IMR-90 (cell line): Measurements from ENCODE around the gene GBP7. TPM values are rescaled to one million over a fixed set of nuclear protein-coding genes. Genes with fewer than 3 reads are reported as not detected.

Experiments used
- ATAC-seq: fragments of 200-7000 bp; cut with Tn5 transposase; 2 replicates; pipeline ENCODE4 v1.9.1; 2020; ENCODE audit warnings: low read depth, mild to moderate bottlenecking, moderate library complexity
- BruUV-seq: library from RNA; stranded (reverse); fragments of 400-500 nt; replicated peaks from 2 replicates; lab custom pipeline; 2021; lab: Mats Ljungman, UMichigan
- CTCF ChIA-PET: fragments of 300-600 bp; formaldehyde crosslinking; extraction: SDS; loops from one replicate; lab custom pipeline; 2021; ENCODE audit warnings: antibody characterized with exemption; lab: Yijun Ruan, JAX
- POLR2A ChIA-PET: fragments of 300-600 bp; sonication (Branson Sonifier 250); formaldehyde crosslinking; loops from one replicate; lab custom pipeline; 2022; ENCODE audit warnings: antibody characterized with exemption; ENCODE audit not compliant: unreplicated experiment; lab: Charles Lee
- DNase-seq: peaks from one replicate; pipeline ENCODE4 v3.0.0; 2013
- H2AFZ ChIP-seq: replicated peaks from 2 replicates; pipeline ENCODE3; 2013; ENCODE audit warnings: low read length, mild to moderate bottlenecking; ENCODE audit not compliant: poor library complexity
- H2AK5ac ChIP-seq: 2 replicates; pipeline ENCODE4 v1.6.1; 2013; ENCODE audit warnings: low read depth, low read length, inconsistent platforms
- H2AK9ac ChIP-seq: replicated peaks from 2 replicates; pipeline ENCODE3; 2013; ENCODE audit warnings: mild to moderate bottlenecking, low read depth, low read length, moderate library complexity; ENCODE audit not compliant: poor library complexity
- H2BK120ac ChIP-seq: 2 replicates; pipeline ENCODE4 v1.6.1; 2013; ENCODE audit warnings: low read depth, low read length, inconsistent platforms
- H2BK15ac ChIP-seq: 3 replicates; pipeline ENCODE4 v1.6.1; 2013; ENCODE audit warnings: low read depth, low read length, inconsistent platforms
- H2BK20ac ChIP-seq: 2 replicates; pipeline ENCODE4 v1.6.1; 2013; ENCODE audit warnings: low read depth, mild to moderate bottlenecking, inconsistent platforms, low read length, moderate library complexity
- H2BK5ac ChIP-seq: 2 replicates; pipeline ENCODE4 v1.6.1; 2013; ENCODE audit warnings: mild to moderate bottlenecking, low read depth, low read length, inconsistent platforms; ENCODE audit not compliant: poor library complexity, severe bottlenecking
- H3K14ac ChIP-seq: replicated peaks from 2 replicates; pipeline ENCODE4 v1.6.1; 2013; ENCODE audit warnings: low read depth, low read length, inconsistent platforms
- H3K18ac ChIP-seq: 2 replicates; pipeline ENCODE4 v1.6.1; 2013; ENCODE audit warnings: low read depth, low read length, control low read depth
- H3K23ac ChIP-seq: 2 replicates; pipeline ENCODE4 v1.6.1; 2013; ENCODE audit warnings: low read depth, low read length, inconsistent platforms
- H3K27ac ChIP-seq: 2 replicates; pipeline ENCODE4 v1.5.1; 2013; ENCODE audit warnings: mild to moderate bottlenecking, control low read depth, low read length; ENCODE audit not compliant: insufficient read depth
- H3K27me3 ChIP-seq: 2 replicates; pipeline ENCODE4 v1.6.1; 2013; ENCODE audit warnings: low read length; ENCODE audit not compliant: control insufficient read depth, insufficient read depth
- H3K36me3 ChIP-seq: 2 replicates; pipeline ENCODE4 v1.6.1; 2013; ENCODE audit warnings: low read length, mixed read lengths; ENCODE audit not compliant: control insufficient read depth, insufficient read depth
- H3K4ac ChIP-seq: 2 replicates; pipeline ENCODE4 v1.6.1; 2013; ENCODE audit warnings: low read depth, low read length, inconsistent platforms
- H3K4me1 ChIP-seq: 2 replicates; pipeline ENCODE4 v1.6.1; 2013; ENCODE audit warnings: low read length, mixed read lengths; ENCODE audit not compliant: control insufficient read depth, insufficient read depth
- H3K4me2 ChIP-seq: 2 replicates; pipeline ENCODE4 v1.6.1; 2013; ENCODE audit warnings: low read depth, mild to moderate bottlenecking, control low read depth, low read length, moderate library complexity
- H3K4me3 ChIP-seq: 2 replicates; pipeline ENCODE4 v1.5.1; 2013; ENCODE audit warnings: low read depth, mild to moderate bottlenecking, control low read depth, low read length, moderate library complexity; ENCODE audit not compliant: insufficient read depth
- H3K56ac ChIP-seq: 2 replicates; pipeline ENCODE4 v1.6.1; 2013; ENCODE audit warnings: low read length, inconsistent platforms; ENCODE audit not compliant: insufficient read depth; ENCODE audit errors: extremely low read depth
- H3K79me1 ChIP-seq, 2 experiments: 2 replicates each; pipeline ENCODE4 v1.6.1; 2013; ENCODE audit warnings: low read length in 2 of 2, inconsistent platforms in 1 of 2, low read depth in 1 of 2
- H3K9ac ChIP-seq: 2 replicates; pipeline ENCODE4 v1.6.1; 2013; ENCODE audit warnings: low read depth, low read length, control low read depth
- H3K9me1 ChIP-seq: 2 replicates; pipeline ENCODE4 v1.6.1; 2013; ENCODE audit warnings: low read length, inconsistent platforms; ENCODE audit not compliant: insufficient read depth
- H3K9me3 ChIP-seq: 2 replicates; pipeline ENCODE4 v1.6.1; 2013; ENCODE audit warnings: low read length; ENCODE audit not compliant: control insufficient read depth, insufficient read depth
- H4K20me1 ChIP-seq: 2 replicates; pipeline ENCODE4 v1.6.1; 2013; ENCODE audit warnings: low read length, inconsistent platforms; ENCODE audit not compliant: insufficient read depth
- H4K5ac ChIP-seq: 2 replicates; pipeline ENCODE4 v1.6.1; 2013; ENCODE audit warnings: mild to moderate bottlenecking, low read depth, low read length, control low read depth
- H4K8ac ChIP-seq, 2 experiments: 2 replicates each; pipeline ENCODE4 v1.6.1; 2013; ENCODE audit warnings: low read depth in 2 of 2, low read length in 2 of 2, control low read depth in 1 of 2, inconsistent platforms in 1 of 2
- H4K91ac ChIP-seq: 2 replicates; pipeline ENCODE4 v1.6.1; 2013; ENCODE audit warnings: low read depth, low read length, inconsistent platforms; ENCODE audit not compliant: insufficient read depth
- BHLHE40 ChIP-seq: fragments of 150-350 bp; IDR thresholded peaks from 2 replicates; pipeline ENCODE4 v1.6.1; 2016; ENCODE audit warnings: mild to moderate bottlenecking, low read depth, low read length
- CHD1 ChIP-seq: IDR thresholded peaks from 2 replicates; pipeline ENCODE4 v1.6.1; 2012; ENCODE audit warnings: low read depth, low read length, improper control_type of control experiment
- ELK1 ChIP-seq: fragments of 150-350 bp; IDR thresholded peaks from 2 replicates; pipeline ENCODE4 v1.6.1; 2016; ENCODE audit warnings: low read depth, mild to moderate bottlenecking, low read length, moderate library complexity, borderline replicate concordance
- MAZ ChIP-seq: IDR thresholded peaks from 2 replicates; pipeline ENCODE4 v1.6.1; 2012; ENCODE audit warnings: low read depth, mild to moderate bottlenecking, low read length, improper control_type of control experiment, moderate library complexity, borderline replicate concordance
- MXI1 ChIP-seq: IDR thresholded peaks from 2 replicates; pipeline ENCODE4 v1.6.1; 2012; ENCODE audit warnings: low read depth, mild to moderate bottlenecking, low read length, moderate library complexity, borderline replicate concordance
- NFE2L2 ChIP-seq: fragments of 150-350 bp; IDR thresholded peaks from 2 replicates; pipeline ENCODE4 v1.6.1; 2016; ENCODE audit warnings: low read depth, mild to moderate bottlenecking, low read length
- RAD21 ChIP-seq: IDR thresholded peaks from 2 replicates; pipeline ENCODE4 v1.6.1; 2012; ENCODE audit warnings: low read length, improper control_type of control experiment
- RCOR1 ChIP-seq: IDR thresholded peaks from 2 replicates; pipeline ENCODE4 v1.6.1; 2012; ENCODE audit warnings: mild to moderate bottlenecking, low read length, improper control_type of control experiment; ENCODE audit not compliant: insufficient replicate concordance
- RFX5 ChIP-seq: IDR thresholded peaks from 2 replicates; pipeline ENCODE4 v1.8.0; 2012; ENCODE audit warnings: low read depth, mild to moderate bottlenecking, low read length, moderate library complexity
- SMC3 ChIP-seq: fragments of 150-350 bp; IDR thresholded peaks from 2 replicates; pipeline ENCODE4 v1.6.1; 2016; ENCODE audit warnings: low read depth, mild to moderate bottlenecking, antibody characterized with exemption, low read length, moderate library complexity
- USF2 ChIP-seq: fragments of 150-350 bp; IDR thresholded peaks from 2 replicates; pipeline ENCODE4 v1.6.1; 2017; ENCODE audit warnings: mild to moderate bottlenecking, antibody characterized with exemption, low read length, low read depth
- whole genome bisulfite sequencing, 2 experiments: methylation state at CpG; one replicate each; pipeline versions ENCODE4 v1.1.5 to v1.1.7; 2013; ENCODE audit warnings: missing lambda C conversion rate in 2 of 2; ENCODE audit not compliant: insufficient read length in 1 of 2; ENCODE audit errors: extremely low coverage in 2 of 2; 5-methylcytosine and 5-hydroxymethylcytosine counted together
- dilution Hi-C: fragments of 300-500 bp; cut with HindIII; formaldehyde crosslinking; loops from one replicate; pipeline ENCODE4 v1.14.3; 2018; ENCODE audit warnings: low sequenced_read_pairs; ENCODE audit not compliant: unreplicated experiment
- in situ Hi-C: fragments of 300-500 bp; cut with MboI; formaldehyde crosslinking; loops from 3 replicates; pipeline ENCODE4 v1.14.3; 2019; ENCODE audit warnings: low sequenced_read_pairs, inconsistent platforms, mixed read lengths
- intact Hi-C: fragments of 100-400 bp; cut with micrococcal nuclease; formaldehyde crosslinking; loops from 2 replicates; pipeline ENCODE4 v1.10.0; 2022
- polyA plus RNA-seq, 3 experiments: library from polyadenylated mRNA; depleted of rRNA; stranded (reverse); fragments of >200 nt; gene quantifications; 2 replicates each; pipeline ENCODE4 v1.2.3, GENCODE V29; 2012; ENCODE audit warnings: low replicate concordance in 1 of 3
- total RNA-seq: library from RNA; depleted of rRNA; stranded (reverse); fragments of >200 nt; gene quantifications from 2 replicates; pipeline ENCODE4 v1.2.3, GENCODE V29; 2012
- TF ChIP-seq, protein P1 (sequence below): conservative IDR thresholded peaks from 2 replicates; pipeline ENCODE4 v1.5.1; 2012; ENCODE audit warnings: mild to moderate bottlenecking, low read depth, low read length, improper control_type of control experiment

GBP7 gene
- total and polyA plus RNA-seq, 2 of the 4 experiments (the other 2 are of a cell fraction): not detected

DNA sequence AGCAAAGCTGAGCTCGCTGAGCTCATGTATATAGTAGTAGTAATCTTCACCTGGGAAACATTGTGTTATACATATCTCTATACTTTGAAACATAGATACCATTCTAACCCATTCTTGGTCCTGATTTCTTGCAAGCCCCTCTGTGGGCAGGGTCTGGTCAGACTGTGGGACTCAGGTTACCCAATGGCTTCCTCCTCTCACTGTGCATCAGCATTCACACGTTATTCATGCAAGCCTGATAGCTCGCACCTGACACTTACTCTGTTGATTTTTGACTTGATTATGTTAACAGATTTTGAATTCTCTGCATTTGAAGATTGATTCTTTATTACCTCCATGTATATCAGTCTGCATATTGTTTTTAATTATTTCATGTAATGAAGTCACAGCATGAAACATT lies 1.3 kb downstream of the GBP7 start:
- H3K9me1 ChIP-seq: no peaks in the 10 kb centered on the region
- dilution Hi-C loops (no loop called here), intact Hi-C loops (no loop called here), in situ Hi-C loops (no loop called here)
- DNase-seq (no peak), ATAC-seq (no peak)
- H3K9ac ChIP-seq: no peak overlapping the region
- no peaks in the 10 kb centered on the region for H3K79me1 ChIP-seq
- H2BK15ac ChIP-seq: no peak overlapping the region
- no peak overlapping the region for H3K14ac ChIP-seq
- H3K36me3 ChIP-seq: no peaks in the 10 kb centered on the region
- no peak for TF ChIP-seq MAZ
- TF ChIP-seq, protein P1, sequence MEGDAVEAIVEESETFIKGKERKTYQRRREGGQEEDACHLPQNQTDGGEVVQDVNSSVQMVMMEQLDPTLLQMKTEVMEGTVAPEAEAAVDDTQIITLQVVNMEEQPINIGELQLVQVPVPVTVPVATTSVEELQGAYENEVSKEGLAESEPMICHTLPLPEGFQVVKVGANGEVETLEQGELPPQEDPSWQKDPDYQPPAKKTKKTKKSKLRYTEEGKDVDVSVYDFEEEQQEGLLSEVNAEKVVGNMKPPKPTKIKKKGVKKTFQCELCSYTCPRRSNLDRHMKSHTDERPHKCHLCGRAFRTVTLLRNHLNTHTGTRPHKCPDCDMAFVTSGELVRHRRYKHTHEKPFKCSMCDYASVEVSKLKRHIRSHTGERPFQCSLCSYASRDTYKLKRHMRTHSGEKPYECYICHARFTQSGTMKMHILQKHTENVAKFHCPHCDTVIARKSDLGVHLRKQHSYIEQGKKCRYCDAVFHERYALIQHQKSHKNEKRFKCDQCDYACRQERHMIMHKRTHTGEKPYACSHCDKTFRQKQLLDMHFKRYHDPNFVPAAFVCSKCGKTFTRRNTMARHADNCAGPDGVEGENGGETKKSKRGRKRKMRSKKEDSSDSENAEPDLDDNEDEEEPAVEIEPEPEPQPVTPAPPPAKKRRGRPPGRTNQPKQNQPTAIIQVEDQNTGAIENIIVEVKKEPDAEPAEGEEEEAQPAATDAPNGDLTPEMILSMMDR: no peak
- TF ChIP-seq SMC3: no peak
- no peak for TF ChIP-seq RCOR1
- TF ChIP-seq BHLHE40: no peak
- TF ChIP-seq USF2: no peak
- TF ChIP-seq CHD1: no peak
- no peak for TF ChIP-seq NFE2L2
- TF ChIP-seq ELK1: no peak
- TF ChIP-seq RFX5: no peak
- TF ChIP-seq RAD21: no peak
- TF ChIP-seq MXI1: no peak
- H3K4me1 ChIP-seq: no peaks in the 10 kb centered on the region
- no peak overlapping the region for H3K23ac ChIP-seq
- no peak overlapping the region for H3K4ac ChIP-seq
- no peak overlapping the region for H3K4me2 ChIP-seq
- H4K8ac ChIP-seq: no peak overlapping the region
- POLR2A ChIA-PET: no interaction called here
- no peak overlapping the region for H4K5ac ChIP-seq
- no peak overlapping the region for H2AK9ac ChIP-seq
- H3K9me3 ChIP-seq: no peaks in the 10 kb centered on the region
- BruUV-seq: no TSS peak
- no peak overlapping the region for H3K18ac ChIP-seq
- no peak overlapping the region for H2BK20ac ChIP-seq
- no CpG with 5 or more reads among the region's 3 CpGs for WGBS, 2 experiments
- H3K4me3 ChIP-seq: no peak overlapping the region
- no peak overlapping the region for H4K91ac ChIP-seq
- no peaks in the 10 kb centered on the region for H3K27me3 ChIP-seq
- H3K56ac ChIP-seq: no peak overlapping the region
- no peak overlapping the region for H2BK120ac ChIP-seq
- no peak overlapping the region for H2BK5ac ChIP-seq
- H2AFZ ChIP-seq: no peak overlapping the region
- H3K27ac ChIP-seq: no peak overlapping the region
- CTCF ChIA-PET: no interaction called here
- no peaks in the 10 kb centered on the region for H4K20me1 ChIP-seq
- H2AK5ac ChIP-seq: no peak overlapping the region
